GM23248 (cell line): ENCODE data around the gene CDK16.

Experiments used
- EZH2 ChIP-seq: fragments of 200-600 bp; sonication (generic); IDR thresholded peaks from 2 replicates; pipeline ENCODE4 v1.6.1; 2018; ENCODE audit warnings: antibody characterized with exemption, mild to moderate bottlenecking; ENCODE audit not compliant: insufficient read depth, poor library complexity, severe bottlenecking
- EZH2phosphoT487 ChIP-seq: fragments of 200-600 bp; sonication (generic); IDR thresholded peaks from 2 replicates; pipeline ENCODE4 v1.6.1; 2018; ENCODE audit warnings: antibody characterized with exemption, moderate library complexity, mild to moderate bottlenecking, low read depth; ENCODE audit not compliant: insufficient read depth

- TF ChIP-seq EZH2 (no peak), EZH2phosphoT487 (no peak)
These were observed 20.3 kb upstream of the CDK16 start for GRCh38 chrX:47198026-47198686.
